A549 (cell line): ENCODE measurements around the gene KLC3. TPM values are rescaled to one million over a fixed set of nuclear protein-coding genes. Genes with fewer than 3 reads are reported as not detected.

Source experiments
- ATAC-seq, 2 experiments: fragments of 200-7000 bp in 1 of 2; fragments of >200 bp in 1 of 2; cut with Nextera tagmentation in 1 of 2; cut with Tn5 transposase in 1 of 2; 3 replicates each; pipeline versions ENCODE4 v1.8.0 to v1.9.1; 2018 to 2020; ENCODE audit warnings: mild to moderate bottlenecking in 1 of 2, moderate library complexity in 1 of 2
- CTCF ChIA-PET: fragments of 300-600 bp; sonication (Branson Sonifier 250); formaldehyde crosslinking; extraction: SDS; loops from one replicate; lab custom pipeline; 2021; ENCODE audit warnings: antibody characterized with exemption, inconsistent platforms; lab: Yijun Ruan, JAX
- POLR2A ChIA-PET: fragments of 350-600 bp; formaldehyde crosslinking; extraction: SDS; loops from one replicate; lab custom pipeline; 2021; ENCODE audit warnings: antibody characterized with exemption, inconsistent platforms; lab: Yijun Ruan, JAX
- DNase-seq, 2 experiments: peaks; one replicate each; pipeline versions ENCODE4 v3.0.0 to v3.0.0-alpha.2; 2011 to 2016; ENCODE audit warnings: low read depth in 1 of 2, low spot score in 1 of 2
- FAIRE-seq: peaks from 2 replicates; lab custom pipeline; 2011; peaks lifted over from hg19 to GRCh38; lab: Jason Lieb, UNC
- H3K27ac ChIP-seq, 2 experiments: fragments of >200 bp; sonication (Bioruptor Twin); formaldehyde crosslinking; 3 replicates each; pipeline ENCODE4 v1.5.1; 2016 to 2017
- H3K4me1 ChIP-seq: fragments of >200 bp; sonication (Bioruptor Twin); formaldehyde crosslinking; 3 replicates; pipeline ENCODE4 v1.6.1; 2016
- H3K4me2 ChIP-seq: fragments of >200 bp; sonication (Bioruptor Twin); formaldehyde crosslinking; 3 replicates; pipeline ENCODE4 v1.6.1; 2016
- H3K4me3 ChIP-seq: fragments of >200 bp; sonication (Bioruptor Twin); formaldehyde crosslinking; 3 replicates; pipeline ENCODE4 v1.5.1; 2016
- H3K9me3 ChIP-seq: fragments of >200 bp; sonication (Bioruptor Twin); formaldehyde crosslinking; 3 replicates; pipeline ENCODE4 v1.6.1; 2016
- ATOH8 ChIP-seq: fragments of 250-450 bp; sonication (Bioruptor Pico); IDR thresholded peaks from 2 replicates; pipeline ENCODE4 v1.5.0; 2020; ENCODE audit warnings: low read depth, mild to moderate bottlenecking, moderate library complexity
- CBX8 ChIP-seq: fragments of 200-600 bp; sonication (generic); IDR thresholded peaks from 2 replicates; pipeline ENCODE4 v1.6.1; 2016
- CEBPB ChIP-seq, 2 experiments: fragments of >200 bp in 1 of 2; sonication (Bioruptor Twin) in 1 of 2; formaldehyde crosslinking in 1 of 2; IDR thresholded peaks; 2 replicates each; pipeline ENCODE4 v1.6.1; 2012 to 2016
- CHD2 ChIP-seq: fragments of 150-350 bp; IDR thresholded peaks from 2 replicates; pipeline ENCODE4 v1.6.1; 2014; ENCODE audit warnings: low read length; ENCODE audit not compliant: partially characterized antibody
- CHD4 ChIP-seq: fragments of 200-600 bp; sonication (generic); IDR thresholded peaks from 2 replicates; pipeline ENCODE4 v1.6.1; 2016; ENCODE audit warnings: antibody characterized with exemption, mild to moderate bottlenecking, borderline replicate concordance
- CTCF ChIP-seq: fragments of >200 bp; sonication (Bioruptor Twin); formaldehyde crosslinking; IDR thresholded peaks from 3 replicates; pipeline ENCODE4 v1.5.1; 2016
- EP300 ChIP-seq, 2 experiments: fragments of >200 bp; sonication (Bioruptor Twin); formaldehyde crosslinking; IDR thresholded peaks; 2 replicates in 1 of 2; 3 replicates in 1 of 2; pipeline ENCODE4 v1.6.1; 2016 to 2017
- ESRRA ChIP-seq: fragments of 150-350 bp; IDR thresholded peaks from 2 replicates; pipeline ENCODE4 v1.6.1; 2014; ENCODE audit warnings: mild to moderate bottlenecking, low read length, borderline replicate concordance
- FOSL2 ChIP-seq, 2 experiments: fragments of 450-650 bp in 1 of 2; fragments of >200 bp in 1 of 2; sonication (Bioruptor Twin) in 1 of 2; formaldehyde crosslinking; IDR thresholded peaks; 2 replicates each; pipeline versions ENCODE4 v1.5.0 to v1.6.1; 2016 to 2020; ENCODE audit warnings: mild to moderate bottlenecking in 1 of 2, moderate library complexity in 1 of 2
- FOXS1 ChIP-seq: fragments of 250-450 bp; sonication (Bioruptor Pico); IDR thresholded peaks from 2 replicates; pipeline ENCODE4 v1.5.0; 2020; ENCODE audit warnings: mild to moderate bottlenecking, moderate library complexity
- HDAC2 ChIP-seq: fragments of 200-600 bp; sonication (generic); IDR thresholded peaks from 2 replicates; pipeline ENCODE4 v1.6.1; 2016
- HES2 ChIP-seq: fragments of >200 bp; sonication (Bioruptor Twin); formaldehyde crosslinking; IDR thresholded peaks from 2 replicates; pipeline ENCODE4 v1.6.1; 2016
- HEYL ChIP-seq: fragments of 250-450 bp; sonication (Bioruptor Pico); IDR thresholded peaks from 2 replicates; pipeline ENCODE4 v1.8.0; 2021; ENCODE audit warnings: mild to moderate bottlenecking, moderate library complexity
- HOXB5 ChIP-seq: fragments of 250-450 bp; sonication (Bioruptor Pico); IDR thresholded peaks from 2 replicates; pipeline ENCODE4 v1.5.0; 2020; ENCODE audit warnings: mild to moderate bottlenecking, moderate library complexity
- JUNB ChIP-seq: fragments of >200 bp; sonication (Bioruptor Twin); formaldehyde crosslinking; IDR thresholded peaks from 2 replicates; pipeline ENCODE4 v1.6.1; 2016
- KDM5A ChIP-seq: fragments of 200-600 bp; sonication (generic); IDR thresholded peaks from 2 replicates; pipeline ENCODE4 v1.6.1; 2016; ENCODE audit warnings: antibody characterized with exemption, mild to moderate bottlenecking
- MAZ ChIP-seq: fragments of 150-350 bp; IDR thresholded peaks from 2 replicates; pipeline ENCODE4 v1.6.1; 2014; ENCODE audit warnings: antibody characterized with exemption, low read depth, low read length, borderline replicate concordance
- NPAS2 ChIP-seq: fragments of 250-450 bp; sonication (Bioruptor Pico); IDR thresholded peaks from 2 replicates; pipeline ENCODE4 v1.8.0; 2022; ENCODE audit warnings: mild to moderate bottlenecking, moderate library complexity, borderline replicate concordance
- NR3C1 ChIP-seq: fragments of >200 bp; sonication (Bioruptor Twin); formaldehyde crosslinking; IDR thresholded peaks from 3 replicates; pipeline ENCODE4 v1.6.1; 2017
- PBX3 ChIP-seq: IDR thresholded peaks from 2 replicates; pipeline ENCODE4 v1.6.1; 2012
- POLR2A ChIP-seq: IDR thresholded peaks from 2 replicates; pipeline ENCODE4 v1.6.1; 2012; ENCODE audit warnings: mild to moderate bottlenecking, low read length
- RARB ChIP-seq: fragments of 250-450 bp; sonication (Bioruptor Pico); IDR thresholded peaks from 2 replicates; pipeline ENCODE4 v1.8.0; 2021; ENCODE audit warnings: mild to moderate bottlenecking, moderate library complexity
- RCOR1 ChIP-seq: fragments of 150-350 bp; IDR thresholded peaks from 2 replicates; pipeline ENCODE4 v1.6.1; 2014; ENCODE audit warnings: antibody characterized with exemption, low read length, low read depth
- RFX5 ChIP-seq: fragments of 450-650 bp; IDR thresholded peaks from 2 replicates; pipeline ENCODE4 v1.7.1; 2014; ENCODE audit warnings: antibody characterized with exemption, mild to moderate bottlenecking, moderate library complexity
- SMC3 ChIP-seq: fragments of >200 bp; sonication (Bioruptor Twin); formaldehyde crosslinking; IDR thresholded peaks from 3 replicates; pipeline ENCODE4 v1.6.1; 2018; ENCODE audit warnings: inconsistent platforms
- TFCP2L1 ChIP-seq: fragments of 250-450 bp; sonication (Bioruptor Pico); IDR thresholded peaks from 2 replicates; pipeline ENCODE4 v1.5.0; 2021; ENCODE audit warnings: mild to moderate bottlenecking
- TP53 ChIP-seq: fragments of 250-450 bp; sonication (Bioruptor Pico); IDR thresholded peaks from 2 replicates; pipeline ENCODE4 v1.5.0; 2021; ENCODE audit warnings: mild to moderate bottlenecking, moderate library complexity
- USF2 ChIP-seq: fragments of 450-650 bp; IDR thresholded peaks from 2 replicates; pipeline ENCODE4 v1.6.1; 2014; ENCODE audit warnings: antibody characterized with exemption
- ZFP36 ChIP-seq: fragments of 450-650 bp; IDR thresholded peaks from 2 replicates; pipeline ENCODE4 v1.6.1; 2014; ENCODE audit warnings: borderline replicate concordance; ENCODE audit not compliant: partially characterized antibody
- ZNF302 ChIP-seq: fragments of 250-450 bp; sonication (Bioruptor Pico); IDR thresholded peaks from 2 replicates; pipeline ENCODE4 v1.9.0; 2021; ENCODE audit warnings: inconsistent platforms, mild to moderate bottlenecking, moderate library complexity
- ZSCAN20 ChIP-seq: fragments of 250-450 bp; sonication (Bioruptor Pico); IDR thresholded peaks from 2 replicates; pipeline ENCODE4 v1.8.0; 2022; ENCODE audit warnings: mild to moderate bottlenecking, moderate library complexity
- whole genome bisulfite sequencing: methylation state at CpG from one replicate; pipeline ENCODE4 v1.1.6; 2017; ENCODE audit errors: missing lambda C conversion rate; 5-methylcytosine and 5-hydroxymethylcytosine counted together
- polyA minus RNA-seq: library from RNA; depleted of rRNA, polyadenylated mRNA; stranded (reverse); fragments of >200 nt; gene quantifications from 2 replicates; pipeline ENCODE4 v1.2.3, GENCODE V29; 2011; rRNA and poly(A)+ RNA removed
- polyA plus RNA-seq, 4 experiments: library from polyadenylated mRNA; depleted of rRNA in 3 of 4; stranded (reverse); fragments of >200 nt; fragmentation: RNase III in 1 of 4; extraction: RNeasy Plus Mini Kit Qiagen cat#74134 plus additional on column Dnase treatment in 1 of 4; gene quantifications; 2 replicates in 3 of 4; 3 replicates in 1 of 4; pipeline ENCODE4 v1.2.3, GENCODE V29; 2011 to 2017

KLC3 gene
- polyA plus RNA-seq (2011; rRNA removed) (0.26 and 0.32 TPM in 2 replicates), polyA plus RNA-seq (2017; fragmentation: RNase III; extraction: RNeasy Plus Mini Kit Qiagen cat#74134 plus additional on column Dnase treatment) (0.49 to 0.55 TPM (median 0.52 TPM) in 3 replicates), polyA minus RNA-seq (0.19 and 0.29 TPM in 2 replicates)
- 0.65 and 1.0 TPM in 2 replicates for polyA plus RNA-seq (2012; cell fraction: cytosol; rRNA removed)
- polyA plus RNA-seq (2012; cell fraction: nucleus; rRNA removed): 0.78 and 1.4 TPM in 2 replicates

- H3K4me1 ChIP-seq: peaks cover 3% of the 10 kb centered on the region; the same call in 2 of the 3 replicates
- H3K27ac ChIP-seq: peak within 1 kb of the TSS; percentile 52 to 81; a peak in 4 of 6 replicates
- 69% methylated on average over 8 of the region's 50 CpGs for WGBS
- ChIA-PET CTCF (interaction anchor here (1.9 to 2.8 kb wide), 2 partner anchors 10 to 86 kb away, joined by 10 to 25 read pairs; no protein-coding TSS in a partner anchor), POLR2A (no interaction called here)
- ATAC-seq: peak; percentile 21 to 26; a peak in 3 of 6 replicates
- peak within 1 kb of the TSS; percentile 59 for H3K4me3 ChIP-seq
- TF ChIP-seq HOXB5 (CRISPR knock-in tag): no peak
- peak; percentile 84 for TF ChIP-seq ZFP36
- H3K9me3 ChIP-seq: no peaks in the 10 kb centered on the region
- DNase-seq: peak in 1 of 2 experiments; percentile 26
- no peak for FAIRE-seq
- peak within 1 kb of the TSS; percentile 96 for H3K4me2 ChIP-seq
These were observed at the start of gene KLC3 for GRCh38 chr19:45340232-45340898. KLC3 (plus strand) TSS chr19:45340750; CDS start chr19:45345542, 4,792 bp downstream.

GRCh38 chr19:45291834-45292233 lies 48.7 kb upstream of the KLC3 start:
- 0 out of 3 replicates have a peak, but pooled peaks cover 9% of the 10 kb centered on the region for H3K9me3 ChIP-seq
- no peak for ATAC-seq
- DNase-seq: no peak
- CTCF ChIA-PET: interaction anchor here (0.6 to 2.2 kb wide), 3 partner anchors 16 to 86 kb away, joined by 3 to 8 read pairs (median 4); no protein-coding TSS in a partner anchor
- POLR2A ChIA-PET: no interaction called here
- no peak overlapping the region for H3K4me3 ChIP-seq
- no peak for TF ChIP-seq CBX8
- TF ChIP-seq POLR2A: no peak
- TF ChIP-seq RCOR1: no peak
- no peak for TF ChIP-seq EP300 (IDR thresholded peaks at IDR 0.05)
- no peak for TF ChIP-seq CTCF
- no peak for TF ChIP-seq ZFP36
- TF ChIP-seq RFX5: no peak
- TF ChIP-seq HES2: no peak
- TF ChIP-seq KDM5A: no peak
- no peak for TF ChIP-seq JUNB
- no peak for TF ChIP-seq CEBPB (IDR thresholded peaks at IDR 0.05)
- TF ChIP-seq USF2: no peak
- no peak for TF ChIP-seq HEYL (CRISPR knock-in tag)
- TF ChIP-seq TP53 (CRISPR knock-in tag): no peak
- no peak for TF ChIP-seq ESRRA
- TF ChIP-seq CHD4: no peak
- H3K4me2 ChIP-seq: no peak overlapping the region
- no peaks in the 10 kb centered on the region for H3K4me1 ChIP-seq
- WGBS: 83% methylated on average over 1 of the region's 1 CpG
- no peak for FAIRE-seq
- no peak overlapping the region for H3K27ac ChIP-seq

GRCh38 chr19:45293682-45294081 lies 46.9 kb upstream of the KLC3 start:
- no peaks in the 10 kb centered on the region for H3K4me1 ChIP-seq
- no peak overlapping the region for H3K4me2 ChIP-seq
- POLR2A ChIA-PET: no interaction called here
- DNase-seq (no peak), ATAC-seq (no peak), FAIRE-seq (no peak)
- no peak overlapping the region for H3K4me3 ChIP-seq
- CTCF ChIA-PET: interaction anchor here (0.6 kb wide), 1 partner anchor 13 kb away, joined by 3 read pairs; no protein-coding TSS in a partner anchor
- 64% methylated on average over 4 of the region's 4 CpGs for WGBS
- 0 out of 3 replicates have a peak, but pooled peaks cover 9% of the 10 kb centered on the region for H3K9me3 ChIP-seq
- no peak overlapping the region for H3K27ac ChIP-seq
- TF ChIP-seq ZNF302 (CRISPR knock-in tag) (no peak), TFCP2L1 (CRISPR knock-in tag) (no peak), ZSCAN20 (CRISPR knock-in tag) (no peak), CHD2 (no peak), RARB (no peak), HDAC2 (no peak), FOSL2 (IDR thresholded peaks at IDR 0.05) (no peak), FOSL2 (CRISPR knock-in tag; IDR thresholded peaks at IDR 0.05) (no peak), HEYL (CRISPR knock-in tag) (no peak), FOXS1 (CRISPR knock-in tag) (no peak), SMC3 (no peak), MAZ (no peak), HOXB5 (CRISPR knock-in tag) (no peak), NPAS2 (CRISPR knock-in tag) (no peak), ATOH8 (no peak), NR3C1 (no peak), PBX3 (no peak)
